Left colon (tissue), 2 donors: ENCODE data around the gene AUTS2. TPM values are rescaled to one million over a fixed set of nuclear protein-coding genes. Genes with fewer than 3 reads are reported as not detected.
"Not testable (repeated sequence)": the region's sequence is repeated elsewhere in the genome, so short reads cannot be mapped to it uniquely, and the experiment has no call there.

Experiments used
- ATAC-seq: fragments of 200-7000 bp; cut with Tn5 transposase; one replicate; pipeline ENCODE4 v1.9.1; 2020; ENCODE audit warnings: mild to moderate bottlenecking, moderate library complexity
- DNase-seq, 2 donors: peaks; one replicate each; pipeline ENCODE4 v3.0.0-alpha.2; 2020
- intact Hi-C, 2 donors: fragments of 100-400 bp; cut with DNase I in 1 of 2; cut with micrococcal nuclease in 1 of 2; formaldehyde crosslinking; loops; one replicate each; pipeline versions ENCODE4 v1.11.2 to v1.14.0; 2022; cut with DNase I, micrococcal nuclease
- total RNA-seq, 2 donors: library from RNA; stranded (reverse); fragmentation: NEBNext Ultra II Directional; extraction: Animal tissue kit (Norgen Biotek cat#: 25700); gene quantifications; one replicate each; pipeline ENCODE4 v1.2.1, GENCODE V29; 2021
- donor health status: DM: no; HTN: no; CAD: no.
- donor health status: DM: yes; HTN: yes; CAD: no.

The AUTS2 gene
- total RNA-seq, 2 donors from 2014 or later, result 43.3 to 44.2 TPM

GRCh38 chr7:70637726-70638125, 1039.5 kb downstream of the AUTS2 start:
- intact Hi-C loops, result no loop called here
- peak; percentile 34 for ATAC-seq
- no peak for DNase-seq

DNA sequence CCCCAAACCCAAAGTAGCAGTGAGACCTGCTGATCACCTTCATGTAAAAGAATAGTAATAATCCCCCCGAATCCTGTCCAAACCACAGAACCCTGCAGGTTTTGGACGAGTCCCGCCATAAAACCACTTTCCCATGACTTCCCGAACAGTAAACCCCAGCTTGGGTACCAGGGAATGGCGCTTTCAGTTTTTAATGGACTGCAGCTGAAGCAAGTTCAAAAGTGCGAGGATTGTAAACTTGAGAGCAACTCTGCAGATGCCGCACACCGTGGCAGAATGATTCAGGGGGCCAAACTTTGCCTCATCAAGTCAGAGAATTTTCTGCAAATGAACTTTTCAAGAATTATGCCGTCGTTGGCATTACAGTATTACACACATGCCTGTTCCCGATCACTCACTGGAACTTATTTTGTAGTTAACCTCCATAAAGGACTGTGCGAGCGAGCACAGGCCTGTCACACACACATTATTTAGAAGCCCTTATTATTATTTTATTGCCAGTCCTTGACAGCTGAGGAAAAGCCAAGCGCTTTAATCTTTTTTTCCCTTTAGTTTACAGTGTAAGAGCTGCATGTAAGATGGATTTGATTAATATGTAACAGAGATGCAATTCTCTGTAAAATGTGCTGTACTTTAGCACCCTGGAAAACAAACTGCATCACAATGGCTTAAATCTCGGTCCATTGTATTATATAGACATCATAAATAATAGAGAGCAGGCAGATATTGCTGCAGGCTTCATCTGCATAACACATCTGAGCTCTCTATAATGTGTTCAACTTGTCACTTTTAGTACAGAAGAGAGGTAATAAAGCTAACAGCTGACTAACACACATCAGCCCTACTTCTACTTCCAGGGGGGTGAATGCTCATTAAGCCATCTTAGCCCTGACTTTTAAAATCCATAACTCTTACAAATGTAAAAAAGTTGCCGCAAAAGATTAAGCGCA, 1040.2 kb downstream of the AUTS2 start:
- intact Hi-C loops, result no loop called here
- DNase-seq, result no peak
- ATAC-seq, result peak; percentile 86

- no peak for ATAC-seq
- no peak for DNase-seq
- intact Hi-C loops, result no loop called here
Measured at GRCh38 chr7:70640266-70640833, 1042.1 kb downstream of the AUTS2 start.

GRCh38 chr7:70641882-70642281, 1043.6 kb downstream of the AUTS2 start:
- no peak for DNase-seq
- no peak for ATAC-seq
- intact Hi-C loops, result no loop called here

GRCh38 chr7:70645279-70645678, 1047.0 kb downstream of the AUTS2 start:
- DNase-seq, result no peak
- intact Hi-C loops, result no loop called here
- no peak for ATAC-seq

DNA sequence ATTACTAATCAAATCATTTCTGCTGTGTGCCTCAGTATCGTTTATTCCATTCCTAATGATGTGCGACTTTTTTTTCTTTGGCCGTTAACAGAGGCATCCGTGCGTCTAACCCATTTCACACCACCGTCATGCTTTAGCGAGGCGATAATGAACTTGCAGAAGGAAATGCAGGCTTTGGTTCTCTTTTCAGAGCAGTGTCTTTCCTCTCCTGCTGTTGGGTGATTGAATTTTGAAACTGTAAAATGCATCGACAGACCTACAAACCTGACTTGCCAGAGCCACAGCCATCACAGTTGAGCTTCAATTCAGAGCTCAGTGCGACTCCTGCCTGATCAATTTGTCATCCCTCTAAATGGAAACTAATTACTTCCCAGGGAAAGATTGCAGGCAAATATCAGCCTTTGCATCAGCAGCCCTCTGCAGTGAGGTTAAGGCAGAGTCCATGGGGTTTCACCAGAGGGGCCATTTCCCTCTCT, 1047.6 kb downstream of the AUTS2 start:
- no peak for DNase-seq
- intact Hi-C loops, result no loop called here
- ATAC-seq, result no peak

DNA sequence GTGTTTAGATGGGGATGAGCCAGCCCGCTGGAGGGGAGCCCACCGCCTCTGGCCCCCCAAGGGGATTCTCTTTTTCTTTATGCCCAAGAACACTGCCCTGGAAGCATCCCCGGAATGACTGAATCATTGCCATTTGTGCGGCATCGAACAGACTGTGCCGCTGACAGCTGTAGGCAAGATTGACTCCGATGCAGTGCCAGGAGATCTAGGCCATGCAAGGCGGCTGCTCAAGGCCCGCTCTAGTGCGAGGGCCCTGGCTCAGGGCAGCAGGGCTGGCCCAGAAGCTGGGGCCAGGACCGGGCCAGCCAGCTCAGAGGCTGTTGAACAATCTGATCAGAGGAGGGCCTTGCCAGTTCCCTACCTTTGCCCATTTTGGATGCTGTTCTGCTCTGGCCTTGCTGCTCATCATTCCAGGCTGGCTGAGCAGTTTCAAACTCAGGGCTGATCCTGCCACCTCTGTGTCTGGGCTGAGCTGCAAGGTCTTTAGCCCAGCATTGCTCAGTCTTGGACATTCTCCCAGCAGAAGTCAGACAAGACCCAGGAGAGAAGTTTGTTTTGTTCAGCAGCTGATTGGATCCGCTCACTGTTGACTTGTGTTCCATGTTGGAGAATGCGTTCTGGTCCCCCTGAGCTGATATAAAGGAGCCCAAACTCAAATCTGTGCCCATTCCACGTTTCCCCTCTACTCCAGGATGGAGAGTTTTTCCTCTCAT, 1048.4 kb downstream of the AUTS2 start:
- ATAC-seq (no peak), DNase-seq (no peak)
- intact Hi-C loops, result no loop called here

- intact Hi-C loops, result no loop called here
- ATAC-seq (peak; percentile 45), DNase-seq (peak in 1 of 2 donors; percentile 12)
Measured at GRCh38 chr7:70647801-70648498, 1049.7 kb downstream of the AUTS2 start.

- ATAC-seq, intact Hi-C loops, DNase-seq: not testable (repeated sequence)
Measured at GRCh38 chr7:70648499-70648861, 1050.2 kb downstream of the AUTS2 start.

- no peak for DNase-seq
Measured at GRCh38 chr7:70649323-70649722, 1051.0 kb downstream of the AUTS2 start.

GRCh38 chr7:70654146-70654545, 1055.9 kb downstream of the AUTS2 start:
- ATAC-seq, result no peak
- intact Hi-C loops, result loop anchor here in 1 of 2 donors (10.0 kb wide), 1 partner anchor 481 kb away; the partner anchor contains the start of gene GALNT17
- DNase-seq, result no peak

More at GRCh38 chr7:70649323-70649722, 1051.0 kb downstream of the AUTS2 start:
- intact Hi-C loops, result no loop called here
- ATAC-seq, result no peak

GRCh38 chr7:70654979-70655378, 1056.7 kb downstream of the AUTS2 start:
- intact Hi-C loops, result loop anchor here in 1 of 2 donors (10.0 kb wide), 1 partner anchor 480 kb away; the partner anchor contains the start of gene GALNT17
- DNase-seq, result no peak
- no peak for ATAC-seq

DNA sequence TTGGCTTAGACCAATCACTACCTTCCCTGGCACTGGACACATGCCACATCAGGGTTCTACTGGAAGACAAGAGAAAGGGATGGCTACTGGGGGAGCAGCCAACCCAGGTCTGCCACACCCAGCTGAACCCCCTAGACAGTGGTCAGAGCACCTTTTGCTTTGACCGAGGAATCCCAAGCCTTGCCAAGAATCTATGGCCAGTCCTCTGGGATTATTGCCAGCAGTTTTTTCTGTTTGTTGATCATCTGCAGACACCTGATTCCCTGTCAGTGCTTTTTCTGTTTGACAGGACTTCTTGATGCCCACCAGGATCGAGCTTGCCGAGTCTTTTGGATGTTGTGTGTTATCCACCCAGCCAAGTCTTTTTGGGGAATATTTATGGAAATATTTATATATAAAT, 1057.4 kb downstream of the AUTS2 start:
- DNase-seq (no peak), ATAC-seq (no peak)
- intact Hi-C loops, result loop anchor here in 1 of 2 donors (10.0 kb wide), 1 partner anchor 479 kb away; the partner anchor contains the start of gene GALNT17

DNA sequence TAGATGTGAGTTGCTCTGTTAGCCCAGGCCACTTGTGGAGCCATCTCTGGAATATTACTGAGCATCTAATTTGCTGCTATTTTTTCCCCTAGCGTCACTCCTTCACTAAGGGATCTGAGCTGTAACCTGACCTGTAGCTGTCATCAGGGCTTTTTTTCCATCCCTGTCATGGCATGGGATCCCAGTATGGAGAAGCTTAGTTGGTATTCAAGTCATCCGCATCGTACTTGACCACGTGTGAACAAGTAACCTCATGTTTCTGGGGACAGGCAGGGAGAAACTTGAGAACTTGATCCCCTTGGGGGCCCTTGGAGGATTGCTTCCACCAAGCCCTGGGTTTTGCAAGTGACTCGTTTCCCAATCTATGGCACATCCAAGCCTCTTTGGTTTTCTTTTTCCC, 1059.3 kb downstream of the AUTS2 start:
- no peak for DNase-seq
- no peak for ATAC-seq
- intact Hi-C loops, result loop anchor here in 1 of 2 donors (10.0 kb wide), 1 partner anchor 477 kb away; the partner anchor contains the start of gene GALNT17

DNA sequence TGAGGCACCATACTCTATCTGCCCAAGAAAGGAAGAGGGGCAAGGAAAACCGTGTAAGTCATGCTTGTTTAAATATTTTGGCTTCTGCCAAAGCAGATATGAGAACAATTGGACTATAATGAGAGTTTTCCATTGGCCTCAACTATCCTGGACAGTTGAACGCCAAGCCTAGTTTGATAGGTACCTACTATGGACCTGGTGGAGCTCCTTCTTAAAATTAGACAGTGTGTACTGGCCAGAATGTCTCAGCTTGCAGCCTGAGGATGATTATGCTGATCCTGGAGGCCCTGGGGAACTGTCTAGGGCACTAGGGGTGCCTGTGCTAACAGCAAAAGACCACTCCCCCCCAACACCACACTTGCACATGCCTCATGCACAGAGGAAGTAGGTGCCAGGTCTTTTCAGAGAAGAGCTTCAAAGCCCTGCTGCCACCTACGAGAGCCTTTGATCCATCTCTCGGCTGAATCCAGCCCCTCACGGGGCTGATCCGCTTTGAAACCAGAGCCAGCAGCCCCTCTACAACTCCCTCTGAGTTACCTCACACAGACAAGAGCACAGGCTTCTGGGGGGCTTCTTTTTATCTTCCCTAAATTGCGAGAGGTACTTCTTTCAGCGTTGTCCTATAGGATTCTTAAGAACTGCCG, 1059.8 kb downstream of the AUTS2 start:
- intact Hi-C loops, result loop anchor here in 1 of 2 donors (10.0 kb wide), 1 partner anchor 477 kb away; the partner anchor contains the start of gene GALNT17
- DNase-seq (no peak), ATAC-seq (no peak)

- no peak for DNase-seq
- peak; percentile 39 for ATAC-seq
- intact Hi-C loops, result loop anchor here in 1 of 2 donors (10.0 kb wide), 1 partner anchor 476 kb away; the partner anchor contains the start of gene GALNT17
Measured at GRCh38 chr7:70659263-70659662, 1061.0 kb downstream of the AUTS2 start.

DNA sequence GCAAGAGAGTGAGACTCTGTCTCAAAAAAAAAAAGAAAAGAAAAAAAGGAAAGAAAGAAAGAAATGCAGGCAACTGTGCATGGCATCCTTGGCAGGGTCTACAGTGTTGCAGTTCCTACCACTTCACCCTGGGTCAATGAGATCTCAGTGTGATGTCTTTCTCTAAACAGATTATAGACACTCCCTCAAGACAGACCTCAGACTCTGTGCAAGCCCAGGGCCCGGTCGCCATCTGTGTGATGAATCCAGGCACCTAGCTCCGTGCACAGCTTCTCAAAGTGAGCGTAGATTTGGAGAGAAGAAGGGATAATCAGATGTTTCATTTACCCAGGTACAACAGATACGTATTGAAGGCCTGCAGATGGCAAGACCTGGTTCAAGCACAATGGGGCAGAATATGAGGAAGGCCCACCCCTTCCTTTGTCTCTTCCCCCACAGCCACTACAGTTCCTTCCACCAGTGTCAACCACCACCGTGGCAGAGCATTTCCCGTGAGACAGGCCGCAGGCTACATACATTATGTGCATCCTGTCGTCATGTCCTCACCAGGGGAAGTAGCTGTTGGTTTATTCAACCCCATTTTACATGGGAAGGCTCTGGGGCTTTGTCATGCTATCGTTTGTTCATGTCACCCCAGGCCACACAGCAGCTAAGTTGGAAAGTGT, 1062.0 kb downstream of the AUTS2 start:
- no peak for DNase-seq
- peak; percentile 39 for ATAC-seq
- intact Hi-C loops, result loop anchor here in 1 of 2 donors (10.0 kb wide), 1 partner anchor 1695 kb away; no protein-coding TSS in a partner anchor
